ENCODE measurements around the gene PSMA7.

The PSMA7 gene

DNA sequence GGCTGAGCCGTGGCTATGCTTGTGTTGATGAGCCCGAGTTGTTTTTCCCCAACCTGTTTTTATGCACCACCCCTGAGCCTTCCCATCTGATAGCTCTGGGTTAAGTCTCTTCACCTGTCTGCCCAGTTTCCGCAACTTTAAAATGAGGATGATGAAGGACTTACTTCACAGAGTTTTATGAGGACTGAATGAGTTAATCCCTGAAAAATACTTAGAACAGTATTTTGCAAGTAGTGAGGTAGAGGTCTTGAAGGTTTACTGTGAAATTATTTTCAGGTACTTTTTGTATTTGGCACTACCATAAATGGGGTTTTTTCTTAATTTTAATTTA, 42.9 kb upstream of the PSMA7 start:
- TF ChIP-seq, protein P1, sequence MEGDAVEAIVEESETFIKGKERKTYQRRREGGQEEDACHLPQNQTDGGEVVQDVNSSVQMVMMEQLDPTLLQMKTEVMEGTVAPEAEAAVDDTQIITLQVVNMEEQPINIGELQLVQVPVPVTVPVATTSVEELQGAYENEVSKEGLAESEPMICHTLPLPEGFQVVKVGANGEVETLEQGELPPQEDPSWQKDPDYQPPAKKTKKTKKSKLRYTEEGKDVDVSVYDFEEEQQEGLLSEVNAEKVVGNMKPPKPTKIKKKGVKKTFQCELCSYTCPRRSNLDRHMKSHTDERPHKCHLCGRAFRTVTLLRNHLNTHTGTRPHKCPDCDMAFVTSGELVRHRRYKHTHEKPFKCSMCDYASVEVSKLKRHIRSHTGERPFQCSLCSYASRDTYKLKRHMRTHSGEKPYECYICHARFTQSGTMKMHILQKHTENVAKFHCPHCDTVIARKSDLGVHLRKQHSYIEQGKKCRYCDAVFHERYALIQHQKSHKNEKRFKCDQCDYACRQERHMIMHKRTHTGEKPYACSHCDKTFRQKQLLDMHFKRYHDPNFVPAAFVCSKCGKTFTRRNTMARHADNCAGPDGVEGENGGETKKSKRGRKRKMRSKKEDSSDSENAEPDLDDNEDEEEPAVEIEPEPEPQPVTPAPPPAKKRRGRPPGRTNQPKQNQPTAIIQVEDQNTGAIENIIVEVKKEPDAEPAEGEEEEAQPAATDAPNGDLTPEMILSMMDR (IDR thresholded peaks at IDR 0.05; ENCODE audit: control extremely low read depth, extremely low read depth, low read depth, missing control alignments): no peak
- CTCF ChIA-PET: no interaction called here
- POLR2A ChIA-PET: no interaction called here
- DNase-seq (ENCODE audit: extremely low spot score): no peak

DNA sequence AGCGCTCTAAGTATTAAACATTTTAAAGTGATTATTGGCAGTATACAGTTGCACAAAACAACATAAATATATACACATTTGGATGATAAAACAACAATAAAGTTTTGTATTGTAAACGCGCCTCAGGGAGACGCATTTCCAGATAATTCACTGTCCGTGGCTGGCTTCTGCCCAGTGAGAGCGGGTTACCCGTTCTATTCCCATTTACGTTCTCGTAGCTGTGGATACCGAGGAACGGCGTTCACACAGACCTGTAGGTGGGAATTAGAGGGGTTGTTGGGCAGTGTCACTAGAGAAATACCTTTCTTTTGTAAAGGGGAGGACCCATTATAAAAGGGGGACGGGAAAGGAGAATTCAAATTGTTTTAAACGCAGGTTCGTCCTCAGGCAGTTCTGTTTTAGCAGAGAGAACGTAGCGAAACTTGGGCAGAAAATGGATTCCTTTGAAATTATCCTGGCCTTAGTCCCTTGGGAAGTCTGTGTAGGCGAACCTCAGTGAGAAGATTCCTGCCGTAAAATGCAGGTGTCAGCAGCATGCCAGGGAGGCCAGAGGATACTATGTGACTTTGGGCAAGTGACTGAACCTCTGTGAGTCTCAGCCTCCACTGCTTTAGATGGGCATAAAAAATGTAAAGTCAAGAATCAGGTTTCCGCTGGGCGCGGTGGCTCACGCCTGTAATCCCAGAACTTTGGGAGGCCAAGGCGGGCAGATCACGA, 40.4 kb upstream of the PSMA7 start:
- POLR2A ChIA-PET: no interaction called here
- TF ChIP-seq, protein P1 (IDR thresholded peaks at IDR 0.05; ENCODE audit: control extremely low read depth, extremely low read depth, low read depth, missing control alignments): no peak

DNA sequence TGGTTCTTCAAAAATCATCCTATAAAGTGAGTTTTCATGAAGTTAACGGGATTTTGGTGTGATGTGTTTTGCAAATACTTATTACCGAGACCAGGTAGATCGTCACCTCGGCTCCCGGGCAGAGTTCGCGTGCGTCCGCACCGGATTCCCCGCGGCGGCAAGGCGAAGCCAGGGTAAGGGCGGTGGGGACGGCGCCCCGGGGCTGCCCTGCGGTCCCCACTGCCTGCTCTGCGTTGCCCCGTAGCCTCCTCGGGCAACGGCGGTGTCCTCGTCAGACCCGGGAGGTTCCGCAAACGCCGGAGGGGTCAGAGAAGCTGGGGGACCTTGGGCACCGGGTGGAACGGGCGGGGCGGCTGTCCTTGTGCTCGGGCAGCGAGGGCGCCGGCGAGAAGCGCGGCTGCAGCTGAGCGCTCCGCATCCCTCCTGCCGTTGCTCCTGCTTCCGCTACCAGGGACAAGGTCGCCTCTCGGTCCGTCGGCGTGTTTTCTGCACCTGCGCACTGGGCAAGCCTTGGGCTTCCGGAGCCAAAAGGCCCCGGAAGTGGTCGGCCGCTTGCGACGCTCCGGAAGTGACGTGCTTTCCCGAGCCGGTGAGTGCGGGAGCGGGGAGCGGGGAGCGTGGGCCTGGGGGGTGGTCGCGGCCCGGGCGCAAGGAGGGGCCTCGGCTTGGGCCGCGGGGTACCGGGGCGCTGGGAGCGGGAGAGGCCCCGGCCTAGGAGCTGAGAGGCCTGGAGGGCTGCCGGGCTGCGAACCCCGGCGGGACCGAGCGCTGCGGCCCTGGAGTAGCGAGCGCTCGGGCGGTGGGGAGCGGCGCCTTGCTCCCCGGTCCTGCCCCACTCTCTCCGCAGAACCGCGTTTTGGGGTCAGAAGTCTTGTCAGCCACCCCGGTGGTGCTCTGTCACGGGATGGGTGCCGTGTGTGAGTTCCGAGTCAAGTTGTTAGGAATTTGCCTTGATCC, 39.6 kb upstream of the PSMA7 start, which contains the start of gene MTG2:
MTG2 (plus strand) TSS at position 560 of the 957 bp plus-strand sequence. CDS start 10,393 bp downstream, outside the sequence.
- peak; percentile 100 for DNase-seq (ENCODE audit: extremely low spot score)
- TF ChIP-seq, protein P1 (IDR thresholded peaks at IDR 0.05; ENCODE audit: control extremely low read depth, extremely low read depth, low read depth, missing control alignments): no peak
- POLR2A ChIA-PET: no interaction called here
- CTCF ChIA-PET: no interaction called here

More for the DNA sequence above, 40.4 kb upstream of the PSMA7 start:
- CTCF ChIA-PET: no interaction called here
- no peak for DNase-seq (ENCODE audit: extremely low spot score)

DNA sequence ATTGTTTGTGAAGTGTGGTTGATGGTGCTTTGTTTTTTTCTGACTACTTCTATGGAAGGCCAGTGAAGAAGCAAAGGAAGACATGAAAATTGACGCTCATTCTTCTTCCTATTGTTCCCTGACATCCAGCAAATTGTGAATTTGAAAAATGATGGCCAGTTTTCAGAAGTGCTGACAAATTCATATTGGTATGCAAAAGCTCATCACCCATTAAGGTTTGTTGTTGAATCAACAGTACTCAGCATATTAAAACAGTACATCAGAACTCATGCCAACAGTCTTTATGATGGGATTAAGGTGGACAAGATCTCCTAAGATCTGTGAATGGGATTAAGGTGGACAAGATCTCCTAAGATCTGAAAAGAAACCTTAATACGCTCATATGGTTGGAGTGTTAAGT, 38.6 kb upstream of the PSMA7 start:
- TF ChIP-seq, protein P1 (IDR thresholded peaks at IDR 0.05; ENCODE audit: control extremely low read depth, extremely low read depth, low read depth, missing control alignments): no peak
- ChIA-PET POLR2A (no interaction called here), CTCF (no interaction called here)
- no peak for DNase-seq (ENCODE audit: extremely low spot score)

DNA sequence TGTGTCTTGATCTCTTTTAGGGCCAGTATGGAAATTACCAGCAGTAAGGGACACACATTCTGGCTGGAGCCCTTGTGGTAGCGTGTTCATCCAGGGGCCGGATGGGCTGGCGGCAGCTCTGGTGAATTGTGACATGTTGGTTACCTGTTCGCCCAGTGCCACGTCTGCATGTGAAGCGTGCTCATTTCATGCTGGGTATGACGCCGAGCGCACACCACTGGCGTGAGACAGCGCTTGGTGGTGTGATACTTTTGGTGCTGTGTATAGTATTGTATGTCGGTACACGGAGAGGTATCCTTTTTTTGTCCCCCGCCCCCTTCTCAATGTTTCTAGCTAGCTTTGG, 35.9 kb upstream of the PSMA7 start:
- TF ChIP-seq, protein P1 (IDR thresholded peaks at IDR 0.05; ENCODE audit: control extremely low read depth, extremely low read depth, low read depth, missing control alignments): no peak
- CTCF ChIA-PET: interaction anchor here (1.0 kb wide), 1 partner anchor 43 kb away, joined by 3 read pairs; no protein-coding TSS in a partner anchor
- DNase-seq (ENCODE audit: extremely low spot score): no peak
- POLR2A ChIA-PET: no interaction called here

DNA sequence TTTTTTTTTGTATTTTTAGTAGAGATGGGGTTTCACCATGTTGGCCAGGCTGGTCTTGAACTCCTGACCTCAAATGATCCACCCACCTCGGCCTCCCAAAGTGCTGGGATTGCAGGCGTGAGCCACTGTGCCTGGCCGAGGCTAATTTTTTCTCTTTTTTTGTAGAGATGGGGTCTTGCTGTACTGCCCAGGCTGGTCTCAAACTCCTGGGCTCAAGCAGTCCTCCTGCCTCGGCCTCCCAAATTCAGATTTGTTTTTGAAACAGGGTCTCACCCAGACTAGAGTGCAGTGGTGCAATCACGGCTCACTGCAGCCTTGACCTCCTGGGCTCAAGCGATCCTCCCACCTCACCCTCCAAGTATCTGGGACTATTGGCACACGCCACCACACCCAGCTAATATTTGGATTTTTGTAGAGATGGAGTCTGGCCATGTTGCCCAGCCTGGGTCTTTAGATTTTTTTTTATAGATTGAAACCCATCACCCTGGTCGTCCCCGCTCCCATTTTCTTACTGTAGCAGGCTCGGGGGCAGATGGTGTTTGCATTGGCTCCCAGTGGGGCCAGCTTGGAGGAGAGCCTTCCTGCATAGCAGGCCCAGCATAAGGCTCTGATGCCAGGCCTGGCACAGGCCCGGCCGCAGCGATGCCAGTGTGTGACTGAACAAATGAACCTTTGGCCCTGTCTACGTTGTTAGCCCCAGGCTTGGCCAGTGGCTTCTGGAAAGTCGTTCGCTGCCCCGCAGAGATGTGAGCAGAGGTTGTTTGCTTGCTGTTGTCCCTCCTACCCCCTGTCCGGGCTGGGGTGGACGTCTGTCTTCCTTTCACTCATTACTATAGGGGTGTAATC, 35.3 kb upstream of the PSMA7 start:
- no peak for DNase-seq (ENCODE audit: extremely low spot score)
- CTCF ChIA-PET: no interaction called here
- TF ChIP-seq, protein P1 (IDR thresholded peaks at IDR 0.05; ENCODE audit: control extremely low read depth, extremely low read depth, low read depth, missing control alignments): no peak
- POLR2A ChIA-PET: no interaction called here
